Amniotic epithelial cell (primary cell): Measurements from ENCODE around the gene KCNK7.

Source experiments
- DNase-seq: peaks from one replicate; pipeline ENCODE4 v3.0.0-alpha.2; 2010; ENCODE audit warnings: low read depth

KCNK7 gene

DNA sequence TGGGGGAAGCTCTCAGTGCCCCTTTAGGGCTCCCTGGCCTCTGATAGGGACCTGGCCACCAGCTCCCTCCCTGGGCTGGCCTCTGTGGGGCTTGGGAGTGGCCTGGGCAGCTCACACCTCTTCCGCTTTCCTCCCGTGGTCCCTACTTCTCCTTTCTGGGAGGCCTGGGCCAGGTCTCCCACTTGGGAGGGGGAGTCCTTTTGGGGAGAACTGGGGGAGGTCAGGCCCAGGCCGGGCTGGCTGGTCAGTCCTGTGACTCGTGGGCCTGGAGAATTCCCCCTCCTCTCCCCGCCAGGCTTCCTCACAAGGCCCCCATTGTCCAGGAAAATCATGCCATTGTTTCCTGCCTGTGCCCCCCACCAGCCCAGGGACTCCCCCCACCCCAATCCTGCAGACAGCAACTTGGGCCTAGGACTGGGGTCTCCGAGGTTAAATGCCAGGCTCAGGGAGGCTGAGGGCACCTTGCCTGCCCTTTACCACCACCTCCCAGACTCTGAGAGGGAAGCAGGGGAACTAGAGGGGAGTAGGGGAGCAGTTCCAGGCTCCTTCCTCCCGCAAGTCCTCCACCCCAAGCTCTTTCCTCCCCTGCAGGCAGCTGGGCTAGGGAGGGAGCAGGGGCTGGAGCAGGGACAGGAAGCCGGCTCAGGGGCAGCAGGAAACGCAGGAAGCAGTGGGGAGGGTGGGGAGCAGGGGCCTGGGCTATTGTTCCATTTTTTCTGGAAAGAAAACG, 15.6 kb upstream of the KCNK7 start:
- no peak for DNase-seq

DNA sequence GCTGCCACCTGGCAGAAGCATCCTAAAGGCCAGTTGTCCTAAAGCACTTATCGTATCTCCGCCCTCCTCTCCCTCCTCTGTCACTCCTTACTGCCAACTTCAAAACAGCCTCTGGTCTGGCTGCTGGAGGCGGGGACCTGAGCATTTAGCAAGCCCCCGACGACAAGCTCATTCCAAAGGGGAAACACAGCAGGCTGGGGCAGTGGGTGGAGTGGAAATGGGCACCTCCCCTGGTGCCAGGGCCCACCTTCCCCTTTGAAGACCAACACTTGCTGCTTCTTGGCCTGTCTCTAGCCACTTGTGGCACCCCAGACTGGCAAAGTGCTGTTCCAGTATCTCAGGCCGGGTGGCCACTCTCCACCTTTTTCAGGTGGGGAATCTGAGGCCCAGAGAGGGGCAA, 14.8 kb upstream of the KCNK7 start:
- DNase-seq: no peak

GRCh38 chr11:65609665-65610064, 14.1 kb upstream of the KCNK7 start:
- no peak for DNase-seq

DNA sequence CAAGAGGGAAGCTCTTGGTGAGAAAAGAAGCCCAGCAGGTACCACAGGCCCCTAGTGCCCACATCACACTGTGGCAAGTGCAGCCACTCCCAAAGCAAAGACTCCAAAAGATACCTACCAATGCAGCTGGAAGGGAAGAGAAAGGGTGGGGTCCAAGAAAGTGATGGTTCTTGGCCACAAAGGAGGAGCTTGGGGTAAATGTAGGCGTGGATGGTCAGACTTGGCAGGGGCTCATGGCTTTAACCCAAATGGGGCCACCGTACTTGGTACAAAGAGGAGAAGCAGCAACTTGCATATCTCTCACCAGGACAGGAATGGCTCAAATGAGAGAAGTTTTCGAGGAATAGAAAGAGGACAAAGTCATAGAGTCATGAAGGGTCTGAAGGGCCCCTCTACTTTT, 13.6 kb upstream of the KCNK7 start:
- DNase-seq: no peak

DNA sequence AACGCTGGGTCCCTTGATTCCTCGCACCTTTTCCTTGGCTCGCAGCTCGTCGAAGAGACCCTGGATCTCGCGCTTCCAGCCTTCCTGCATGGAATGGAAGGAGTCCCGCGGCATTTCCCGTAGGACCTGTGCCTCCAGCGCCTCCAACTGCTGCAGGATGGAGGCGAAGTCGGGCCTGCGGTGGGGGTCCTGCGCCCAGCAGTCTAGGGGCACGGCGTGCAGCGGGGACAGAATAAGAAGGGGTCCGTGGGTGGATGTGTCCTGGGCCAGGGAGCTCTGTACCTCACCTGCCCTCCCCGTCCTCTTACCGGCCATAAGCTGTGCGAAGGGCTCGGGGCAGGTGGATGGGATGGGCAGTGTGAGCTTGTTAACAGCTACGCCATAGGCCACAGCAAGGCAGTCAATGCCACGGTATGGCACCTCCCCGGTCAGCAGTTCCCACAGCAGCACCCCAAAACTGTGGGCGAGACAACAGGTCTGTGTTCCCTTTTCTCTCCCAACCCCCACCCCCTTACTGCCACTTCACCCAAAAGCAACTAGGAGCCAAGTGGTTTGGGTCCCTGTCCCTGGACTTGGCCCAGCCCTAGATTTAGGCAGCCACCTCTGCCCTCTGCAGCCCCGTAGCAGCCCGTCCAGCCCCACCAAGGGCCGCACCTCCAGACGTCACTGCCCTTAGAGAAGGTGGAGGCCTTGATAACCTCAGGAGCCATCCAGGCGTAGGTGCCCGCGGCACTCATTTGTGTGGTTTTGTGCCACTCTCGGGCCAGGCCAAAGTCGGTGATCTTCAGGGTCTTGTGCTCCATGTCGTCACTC, 12.2 kb upstream of the KCNK7 start:
- no peak for DNase-seq

DNA sequence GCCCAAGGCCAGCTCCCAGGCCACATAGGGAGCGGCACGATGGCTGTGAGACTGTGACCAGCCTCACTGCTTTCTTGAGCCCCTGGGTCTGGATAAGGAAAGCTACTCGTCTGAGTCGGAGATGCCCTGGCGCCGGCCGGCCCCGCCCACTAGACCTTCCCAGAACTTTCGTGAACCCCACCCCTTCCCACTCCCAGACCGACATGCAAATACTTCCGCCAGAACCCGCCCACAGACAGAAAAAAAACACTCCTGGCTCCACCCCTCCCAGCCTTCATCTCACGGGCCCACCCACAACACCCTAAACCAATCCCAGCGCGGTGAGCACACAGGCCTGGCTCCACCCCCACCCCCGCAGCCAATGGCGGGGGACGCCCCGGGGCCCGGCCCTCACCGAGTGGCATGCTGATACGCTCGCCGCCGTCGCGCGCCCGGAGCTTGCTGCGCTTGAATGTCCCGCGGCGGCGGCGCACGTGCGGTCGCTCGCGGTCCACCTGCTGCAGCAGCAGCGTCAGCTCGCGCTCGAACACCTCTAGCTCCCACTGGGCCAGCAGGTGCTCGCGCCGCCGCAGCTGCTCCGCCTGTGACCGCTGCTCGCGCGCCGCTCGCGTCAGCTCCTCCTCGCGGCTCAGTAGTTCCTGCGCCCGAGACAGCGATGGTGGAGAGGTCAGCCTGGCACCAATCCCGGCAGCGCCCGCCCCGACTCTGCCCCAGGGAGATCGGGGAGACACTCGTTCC, 11.4 kb upstream of the KCNK7 start:
- DNase-seq: peak; percentile 98

DNA sequence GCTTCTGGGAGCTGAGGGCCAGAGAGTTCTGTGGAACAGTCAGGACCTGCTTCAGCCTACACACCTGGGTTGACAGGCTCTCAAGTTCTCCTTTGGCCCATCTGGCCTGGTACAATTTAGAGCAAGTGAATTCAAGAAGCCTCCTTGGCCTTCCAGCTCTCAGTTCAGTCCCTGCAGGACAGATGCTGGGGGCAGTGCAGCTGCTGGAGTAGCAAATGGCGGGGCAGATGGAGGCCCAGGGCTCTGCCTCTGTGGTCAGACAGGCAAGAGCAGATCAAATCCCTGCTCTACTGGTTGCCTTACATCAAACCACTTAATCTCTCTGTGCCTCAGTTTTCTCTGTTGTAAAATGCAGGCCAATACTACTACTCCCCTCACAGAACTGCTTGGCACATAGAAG, 8.7 kb upstream of the KCNK7 start:
- DNase-seq: no peak

DNA sequence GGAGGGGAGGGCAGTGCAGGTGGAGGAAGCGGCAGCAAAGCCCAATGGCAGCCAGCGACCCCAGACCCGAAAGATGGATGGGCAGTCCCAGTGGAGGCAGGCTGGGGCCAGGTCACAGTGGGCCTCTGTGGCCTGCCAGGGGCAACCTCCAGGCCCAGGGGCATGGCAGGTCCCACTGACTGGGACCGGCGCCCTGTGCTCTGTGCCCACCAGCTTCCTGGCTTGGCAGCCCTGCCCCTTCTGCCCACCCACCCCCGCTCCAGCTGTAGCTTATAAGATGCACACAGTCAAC, 4.3 kb upstream of the KCNK7 start:
- DNase-seq: no peak

DNA sequence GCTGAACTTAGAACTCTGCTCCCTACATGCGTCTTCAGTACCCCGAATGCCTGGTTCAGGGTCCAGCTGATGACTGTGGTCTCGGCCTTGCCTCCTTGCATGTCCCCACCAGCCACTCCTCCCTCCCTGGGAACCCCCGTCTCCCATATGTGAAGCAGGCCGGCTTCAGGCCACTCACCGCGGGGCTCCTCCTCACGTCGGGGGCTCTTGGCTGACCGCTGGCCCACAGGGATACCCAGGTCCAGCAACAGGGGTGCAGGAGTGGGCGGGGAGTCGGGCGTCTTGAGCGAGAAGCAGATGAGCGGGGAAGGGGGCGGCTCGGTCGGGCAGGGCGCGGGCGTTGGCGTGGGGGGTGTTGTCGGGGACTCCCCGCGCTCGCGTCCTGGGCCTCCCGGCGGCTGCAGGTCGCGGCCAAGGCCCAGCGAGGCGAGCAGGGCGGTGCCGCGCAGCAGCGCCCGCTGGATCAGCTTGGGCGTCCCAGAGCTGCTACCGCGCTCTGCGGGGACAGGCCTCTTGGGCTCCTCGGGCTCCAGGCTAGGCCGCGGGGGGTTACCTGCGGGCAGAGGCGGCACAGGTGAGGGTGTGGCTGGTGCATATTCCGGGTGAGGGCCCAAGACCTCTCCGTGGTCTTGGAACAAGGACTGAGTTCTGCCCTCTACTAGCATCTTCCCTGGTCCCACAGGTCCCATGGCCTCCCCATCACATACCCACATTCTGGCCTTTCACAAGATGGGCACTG, 3.8 kb upstream of the KCNK7 start:
- DNase-seq: no peak

- no peak for DNase-seq
Measured at GRCh38 chr11:65598258-65598699, 2.7 kb upstream of the KCNK7 start.

GRCh38 chr11:65596520-65596919, 920 bp upstream of the KCNK7 start:
- DNase-seq: no peak

GRCh38 chr11:65595131-65595530, 469 bp downstream of the KCNK7 start:
- DNase-seq: no peak

DNA sequence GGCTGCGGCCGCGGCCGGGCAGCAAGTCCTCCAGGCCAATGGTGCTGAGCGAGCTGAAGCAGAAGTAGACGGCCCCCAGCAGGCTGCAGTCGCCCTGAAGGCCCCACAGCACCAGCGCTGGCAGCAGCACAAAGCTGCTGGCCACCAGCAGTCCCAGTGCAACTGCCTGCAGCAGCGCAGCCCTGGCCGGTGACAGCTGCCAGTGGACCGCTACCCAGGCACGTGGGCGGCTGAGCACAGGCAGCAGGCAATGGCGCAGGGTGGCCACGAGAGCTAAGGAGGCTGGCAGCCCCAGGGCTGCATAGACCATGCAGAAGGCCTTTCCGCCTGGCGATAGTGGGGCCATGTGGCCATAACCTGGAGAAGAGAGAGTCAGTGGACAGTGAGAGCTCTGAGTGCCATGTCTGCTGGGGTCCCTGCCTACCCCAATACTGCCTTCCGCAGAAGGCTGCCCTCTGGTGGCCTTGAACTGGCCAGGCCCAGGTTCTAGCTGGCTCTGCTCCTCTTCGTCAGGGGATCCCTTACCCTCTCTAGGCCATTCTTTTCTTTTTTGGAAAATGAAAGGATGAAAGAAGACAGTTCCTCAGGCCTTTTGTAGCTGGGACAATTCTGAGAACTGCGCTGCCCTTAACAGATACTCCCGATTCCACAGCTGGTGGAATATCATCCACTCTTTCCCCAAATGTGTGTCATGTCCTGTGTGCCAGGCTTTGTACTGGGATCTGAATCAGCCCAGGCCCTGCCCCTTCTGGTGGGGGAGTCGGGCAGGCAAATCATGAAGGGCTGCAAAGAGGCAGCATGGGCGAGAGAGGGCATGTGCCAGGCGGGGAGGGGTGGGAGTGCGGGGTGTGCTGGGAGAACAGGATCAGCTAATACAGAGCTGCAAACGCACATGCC, 1.8 kb downstream of the KCNK7 start:
- DNase-seq: no peak

DNA sequence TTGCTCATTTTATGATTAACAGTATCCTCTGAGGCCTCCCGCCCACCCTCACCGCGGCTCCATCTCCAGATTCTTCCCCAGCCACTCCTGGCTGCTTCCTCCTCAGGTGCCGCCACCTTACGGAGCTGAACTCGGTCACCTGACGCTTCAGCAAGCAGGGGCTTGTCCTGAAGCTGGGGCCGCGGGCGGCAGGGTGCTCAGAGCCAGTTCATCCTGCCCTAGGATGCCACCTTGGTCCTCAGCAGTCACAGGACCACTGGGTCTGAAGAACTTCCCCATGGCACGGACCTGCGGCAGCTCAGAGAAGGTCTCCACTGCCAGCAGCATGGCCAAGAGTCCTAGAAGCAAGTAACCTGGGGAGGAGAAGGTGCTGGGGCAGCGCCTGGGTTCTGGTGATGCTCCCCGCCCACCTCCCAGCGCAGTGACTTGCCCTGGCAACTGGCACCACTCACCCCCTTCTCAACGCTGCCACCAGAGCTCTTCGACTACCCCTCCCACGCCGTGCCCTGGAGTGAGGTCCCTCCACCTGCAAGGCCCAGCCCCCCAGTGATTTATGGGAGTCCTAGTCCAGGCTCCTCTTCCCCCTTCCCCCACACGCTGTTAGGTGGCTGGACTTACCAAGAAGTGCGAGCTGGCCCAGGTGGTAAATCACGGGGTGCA, 2.6 kb downstream of the KCNK7 start:
- no peak for DNase-seq

DNA sequence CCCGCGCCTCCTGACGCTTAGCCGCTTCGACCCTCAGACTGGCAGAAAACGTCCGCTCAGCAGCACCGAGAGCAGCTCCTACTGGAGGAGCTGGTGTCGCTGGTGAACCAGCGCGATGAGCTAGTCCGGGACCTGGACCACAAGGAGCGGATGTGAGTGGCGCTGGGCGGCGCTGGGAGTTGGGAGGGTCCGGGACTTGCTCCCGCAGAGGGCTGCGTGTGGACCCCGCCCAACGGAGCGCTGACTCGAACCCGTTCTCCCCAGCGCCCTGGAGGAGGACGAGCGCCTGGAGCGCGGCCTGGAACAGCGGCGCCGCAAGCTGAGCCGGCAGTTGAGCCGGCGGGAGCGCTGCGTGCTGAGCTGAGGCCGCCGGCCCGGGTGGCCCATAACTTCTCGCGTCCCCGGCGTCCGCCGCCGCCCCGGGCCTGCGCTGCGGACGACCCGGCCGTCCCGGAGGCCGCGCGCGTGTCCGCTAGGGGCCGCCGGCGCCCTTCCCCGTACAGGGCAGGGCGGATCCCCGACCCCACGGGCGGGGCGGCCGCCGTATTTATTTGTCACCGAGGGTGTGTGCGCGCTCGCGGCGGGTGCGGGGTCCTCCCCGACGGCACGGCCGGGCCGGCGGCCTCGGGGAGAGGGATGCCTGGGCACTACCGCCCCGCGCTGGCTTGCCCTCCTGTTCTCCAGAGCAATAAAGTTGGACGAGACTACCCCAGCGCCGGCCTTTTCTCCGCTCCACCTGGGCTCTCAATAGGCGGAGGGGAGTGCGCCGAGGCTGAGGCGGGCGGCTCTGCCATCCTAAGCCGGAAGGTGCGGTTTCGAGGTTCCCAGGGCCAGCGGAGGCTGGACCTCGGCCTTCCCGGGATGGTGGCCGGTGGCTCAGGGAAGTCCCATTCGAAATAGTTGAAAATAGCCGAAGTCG, 3.4 kb downstream of the KCNK7 start:
- no peak for DNase-seq

DNA sequence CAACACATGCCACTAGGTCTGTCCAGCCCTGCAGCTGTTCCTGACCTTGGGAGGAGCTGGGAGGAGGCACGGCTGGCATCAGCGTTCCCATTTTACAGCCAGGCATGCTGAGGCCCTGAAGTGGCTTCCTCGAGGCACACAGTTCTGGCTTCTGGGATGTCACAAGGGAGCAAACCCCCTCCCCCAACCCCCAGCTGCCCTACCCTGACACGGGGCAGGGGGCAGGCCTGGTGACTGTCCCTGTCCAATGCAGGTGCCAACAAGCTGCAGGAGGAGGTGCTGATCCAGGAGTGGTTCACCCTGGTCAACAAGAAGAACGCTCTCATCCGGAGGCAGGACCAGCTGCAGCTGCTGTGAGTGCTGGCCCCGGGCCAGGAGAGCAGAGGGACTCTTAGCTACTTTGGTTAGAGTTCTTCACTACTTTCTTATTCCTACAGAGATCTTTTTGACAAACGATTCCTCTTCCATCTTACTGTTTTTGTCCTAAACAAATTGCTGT, 5.3 kb downstream of the KCNK7 start:
- no peak for DNase-seq

GRCh38 chr11:65589444-65590239, 6.0 kb downstream of the KCNK7 start:
- no peak for DNase-seq

- DNase-seq: peak; percentile 59
Measured at GRCh38 chr11:65588199-65589054, 7.2 kb downstream of the KCNK7 start.
